HG02884 (cell line): ENCODE results near the gene CST6.

Experiments
- ATAC-seq: cut with Tn5 transposase; IDR thresholded peaks from one replicate; pipeline ENCODE4 v1.9.1; 2021; ENCODE audit warnings: mild to moderate bottlenecking, moderate library complexity; ENCODE audit not compliant: unreplicated experiment

CST6 gene

DNA sequence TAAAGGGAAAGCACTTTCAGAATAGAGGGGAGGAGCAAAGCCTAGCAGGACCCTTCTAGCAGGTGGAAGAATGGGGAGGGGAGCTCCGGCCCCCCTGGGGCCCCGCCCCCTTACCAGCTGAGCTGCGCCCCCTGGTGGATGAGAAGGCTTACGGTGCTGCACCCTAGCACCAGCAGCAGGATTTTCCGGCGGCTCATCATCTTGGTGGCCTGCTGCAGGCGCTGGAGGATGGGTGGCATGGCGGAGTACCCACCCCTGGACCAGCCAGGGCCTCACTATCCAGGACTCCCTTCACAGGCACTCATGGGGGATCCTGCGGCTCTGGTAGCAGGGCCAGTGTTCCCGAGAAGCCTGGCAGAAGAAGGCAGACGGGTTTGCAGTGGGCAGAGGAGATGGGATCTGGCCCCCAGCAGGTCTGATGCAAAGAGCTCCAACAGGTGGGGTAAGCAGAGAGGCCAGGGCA lies 33.4 kb downstream of the CST6 start:
- ATAC-seq, result no peak

- no peak for ATAC-seq
Observed at GRCh38 chr11:66046901-66047300, 35.1 kb downstream of the CST6 start.

DNA sequence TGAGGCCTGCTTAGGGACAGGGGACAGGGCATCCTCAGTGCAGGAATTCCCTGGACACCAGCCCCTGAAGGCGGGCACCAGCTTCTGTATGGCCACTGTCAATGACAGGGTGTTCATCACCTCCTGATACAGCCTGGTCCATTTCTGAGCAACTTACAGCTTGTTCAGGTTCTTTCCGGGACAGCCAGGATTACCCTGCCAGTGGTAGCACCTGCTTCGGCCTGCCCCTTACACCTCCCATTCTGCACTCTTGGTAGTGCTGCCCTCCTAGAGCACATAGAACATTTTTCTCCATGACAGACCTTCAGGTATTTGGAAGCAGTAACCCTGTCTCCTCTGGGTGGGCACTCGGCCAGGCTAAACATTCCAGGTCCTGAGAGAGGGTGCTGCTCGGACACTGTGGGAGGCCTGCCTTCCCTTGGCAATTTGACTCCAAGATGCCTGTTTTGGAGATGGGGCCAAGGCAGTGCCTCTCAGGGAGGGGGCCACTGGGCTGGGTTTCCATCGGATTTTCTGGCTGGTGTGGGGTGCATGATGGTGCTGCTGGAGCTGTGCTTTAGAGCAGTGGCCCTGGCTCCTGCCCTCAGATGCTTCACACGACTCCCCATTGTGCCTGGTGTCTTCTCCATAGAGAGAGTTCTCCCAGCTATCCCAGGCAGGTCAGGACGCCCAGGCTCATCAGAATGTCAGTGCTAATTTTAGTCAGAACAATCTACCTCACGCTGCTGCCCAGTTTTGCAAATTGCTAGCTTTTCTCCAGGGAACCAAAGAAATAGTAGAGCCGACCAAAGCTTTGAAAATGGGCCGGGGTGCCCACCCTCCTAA lies 35.9 kb downstream of the CST6 start:
- no peak for ATAC-seq

- ATAC-seq, result no peak
Observed at GRCh38 chr11:66048547-66049323, 36.9 kb downstream of the CST6 start, which contains the start of gene GAL3ST3. Gene GAL3ST3, minus strand, starts transcription at chr11:66049161. Its CDS starts 3,746 bp downstream, at chr11:66045415.

GRCh38 chr11:66050581-66051231 lies 38.9 kb downstream of the CST6 start:
- no peak for ATAC-seq

GRCh38 chr11:66051371-66051765 lies 39.6 kb downstream of the CST6 start:
- ATAC-seq, result no peak

DNA sequence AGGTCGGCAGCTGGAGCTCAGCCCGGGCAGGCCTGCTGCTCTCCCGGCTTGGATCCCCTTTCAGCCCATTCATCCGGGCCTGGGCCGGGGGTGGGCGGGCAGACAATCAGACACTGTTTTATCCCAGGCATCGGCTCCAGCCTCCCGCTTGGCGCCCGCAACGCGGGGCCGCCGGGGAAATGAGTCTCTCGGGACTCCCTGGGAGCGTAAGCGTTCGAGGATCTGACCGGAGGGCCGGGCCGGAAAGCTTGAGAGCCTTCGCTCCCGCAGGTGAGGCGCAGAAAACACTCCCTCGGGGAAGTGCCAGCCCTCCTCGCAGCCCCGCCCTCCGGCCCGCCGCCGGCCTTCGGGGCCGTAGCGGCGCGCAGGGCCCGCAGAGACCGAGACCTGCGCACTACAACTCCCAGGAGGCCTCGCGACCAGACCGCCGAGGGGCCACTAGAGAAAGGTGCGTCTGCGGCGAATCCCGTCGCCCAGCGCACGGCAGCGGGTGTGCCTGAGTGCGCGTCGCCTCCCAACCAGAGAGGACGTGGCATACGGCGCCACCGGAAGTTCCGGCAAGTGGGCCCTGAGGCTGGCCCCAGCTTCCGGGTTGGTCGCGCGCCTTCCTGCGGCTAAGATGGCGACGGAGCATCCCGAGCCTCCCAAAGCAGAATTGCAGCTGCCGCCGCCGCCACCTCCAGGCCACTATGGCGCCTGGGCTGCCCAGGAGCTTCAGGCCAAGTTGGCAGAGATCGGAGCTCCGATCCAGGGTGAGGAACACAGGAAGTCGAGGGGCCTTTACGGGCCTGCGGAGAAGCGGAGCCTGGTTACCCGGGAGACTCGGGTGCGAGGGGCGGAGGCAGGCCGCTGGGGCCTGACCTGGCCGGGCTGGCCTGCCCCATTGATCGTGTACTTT lies 40.2 kb downstream of the CST6 start, which contains the start of gene SF3B2:
SF3B2 (plus strand) TSS at position 599 of the 898 bp plus-strand sequence; CDS start at position 620, 21 bp downstream.
- ATAC-seq, result peak; percentile 93

DNA sequence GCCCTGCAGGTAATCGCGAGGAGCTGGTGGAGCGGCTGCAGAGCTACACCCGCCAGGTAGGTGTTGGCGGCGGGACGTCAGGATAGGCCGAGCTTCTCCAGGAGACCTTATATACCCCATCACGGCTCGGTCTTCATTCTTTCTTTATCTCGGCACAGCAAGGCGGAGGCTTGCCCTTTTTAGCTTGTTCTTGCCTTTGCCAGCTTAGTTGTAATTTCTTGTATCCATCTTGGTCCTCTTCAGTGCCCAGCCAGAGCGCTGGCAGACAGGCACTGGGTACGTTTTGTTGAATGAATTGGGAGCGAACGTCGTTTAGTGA lies 40.8 kb downstream of the CST6 start:
- no peak for ATAC-seq

GRCh38 chr11:66055021-66055420 lies 43.2 kb downstream of the CST6 start:
- no peak for ATAC-seq

GRCh38 chr11:66056501-66056900 lies 44.7 kb downstream of the CST6 start:
- ATAC-seq, result no peak

GRCh38 chr11:66059966-66060680 lies 48.3 kb downstream of the CST6 start:
- no peak for ATAC-seq

DNA sequence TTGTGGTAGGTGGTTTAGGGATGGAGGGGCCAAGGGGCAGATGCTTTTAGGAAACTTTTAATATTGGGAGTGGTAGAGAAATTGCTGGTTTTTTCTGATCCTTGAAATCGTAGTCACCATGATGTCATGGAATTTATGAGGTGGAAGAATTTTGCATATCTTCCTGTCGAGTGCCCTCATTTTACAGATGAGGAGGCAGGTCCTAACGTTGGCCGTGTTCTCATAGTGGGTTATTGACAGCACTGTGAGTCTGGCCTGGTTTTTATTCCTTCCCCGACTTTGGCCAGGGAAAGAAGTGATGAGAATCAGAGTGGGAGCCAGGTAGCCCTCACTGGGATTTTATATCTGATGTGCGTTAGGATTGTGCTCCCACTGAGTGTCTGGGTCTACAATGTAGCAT lies 49.5 kb downstream of the CST6 start:
- ATAC-seq, result no peak

GRCh38 chr11:66062408-66062807 lies 50.6 kb downstream of the CST6 start:
- no peak for ATAC-seq
